GM18520 (cell line): Measurements from ENCODE around the gene TAF4.
"Not testable (repeated sequence)": the region's sequence is repeated elsewhere in the genome, so short reads cannot be mapped to it uniquely, and the experiment has no call there.

Source experiments
- ATAC-seq: cut with Tn5 transposase; IDR thresholded peaks from one replicate; pipeline ENCODE4 v1.9.1; 2021; ENCODE audit not compliant: unreplicated experiment

The TAF4 gene

GRCh38 chr20:62059401-62059800, 6.3 kb downstream of the TAF4 start:
- ATAC-seq: no peak

- no peak for ATAC-seq
Measured at GRCh38 chr20:62058941-62059340, 6.7 kb downstream of the TAF4 start.

- no peak for ATAC-seq
Measured at GRCh38 chr20:62056975-62057374, 8.7 kb downstream of the TAF4 start.

- ATAC-seq: no peak
Measured at GRCh38 chr20:62056377-62056776, 9.3 kb downstream of the TAF4 start.

GRCh38 chr20:62055862-62056115, 9.9 kb downstream of the TAF4 start:
- ATAC-seq: not testable (repeated sequence)

- ATAC-seq: no peak
Measured at GRCh38 chr20:62055106-62055861, 10.4 kb downstream of the TAF4 start.

- no peak for ATAC-seq
Measured at GRCh38 chr20:62054451-62054953, 11.2 kb downstream of the TAF4 start.

- no peak for ATAC-seq
Measured at GRCh38 chr20:62053465-62054196, 12.1 kb downstream of the TAF4 start.

GRCh38 chr20:62052842-62053464, 12.7 kb downstream of the TAF4 start:
- no peak for ATAC-seq

- ATAC-seq: no peak
Measured at GRCh38 chr20:62052336-62052841, 13.3 kb downstream of the TAF4 start.

- no peak for ATAC-seq
Measured at GRCh38 chr20:62051546-62052255, 14.0 kb downstream of the TAF4 start.

- no peak for ATAC-seq
Measured at GRCh38 chr20:62051144-62051543, 14.5 kb downstream of the TAF4 start.

GRCh38 chr20:62050166-62051120, 15.2 kb downstream of the TAF4 start:
- no peak for ATAC-seq

- no peak for ATAC-seq
Measured at GRCh38 chr20:62049342-62050165, 16.1 kb downstream of the TAF4 start.

GRCh38 chr20:62048821-62049291, 16.8 kb downstream of the TAF4 start:
- ATAC-seq: no peak

- no peak for ATAC-seq
Measured at GRCh38 chr20:62048346-62048761, 17.3 kb downstream of the TAF4 start.

GRCh38 chr20:62047666-62048345, 17.9 kb downstream of the TAF4 start:
- ATAC-seq: no peak

- no peak for ATAC-seq
Measured at GRCh38 chr20:62046431-62046830, 19.2 kb downstream of the TAF4 start.
